CD8-positive, alpha-beta memory T cell (primary cell): ENCODE results near the gene SULT2B1. TPM values are rescaled to one million over a fixed set of nuclear protein-coding genes. Genes with fewer than 3 reads are reported as not detected.

ENCODE experiments used
- CTCF ChIA-PET: fragments of 350-600 bp; sonication (Branson Sonifier 250); formaldehyde crosslinking; loops from one replicate; lab custom pipeline; 2021; ENCODE audit warnings: antibody characterized with exemption; lab: Charles Lee
- POLR2A ChIA-PET: fragments of 350-600 bp; sonication (Branson Sonifier 250); formaldehyde crosslinking; loops from one replicate; lab custom pipeline; 2021; ENCODE audit warnings: antibody characterized with exemption; lab: Charles Lee
- DNase-seq, 5 donors: peaks; one replicate each; pipeline versions ENCODE4 v3.0.0 to v3.0.0-alpha.2; 2020 to 2022; ENCODE audit warnings: mixed read lengths in 1 of 5
- H3K27ac ChIP-seq: one replicate; pipeline ENCODE4 v1.7.0; 2013; ENCODE audit warnings: low read depth, mild to moderate bottlenecking, low read length, moderate library complexity
- H3K27me3 ChIP-seq: 2 replicates; pipeline ENCODE4 v1.7.0; 2013; ENCODE audit warnings: low read length, mild to moderate bottlenecking; ENCODE audit not compliant: insufficient read depth, poor library complexity, severe bottlenecking
- H3K36me3 ChIP-seq: 2 replicates; pipeline ENCODE4 v1.7.0; 2013; ENCODE audit warnings: mild to moderate bottlenecking, low read length, moderate library complexity; ENCODE audit not compliant: insufficient read depth
- H3K4me1 ChIP-seq: 2 replicates; pipeline ENCODE4 v1.7.0; 2013; ENCODE audit warnings: mild to moderate bottlenecking, low read length, moderate library complexity; ENCODE audit not compliant: insufficient read depth
- H3K4me3 ChIP-seq: 2 replicates; pipeline ENCODE4 v1.7.0; 2013; ENCODE audit warnings: mild to moderate bottlenecking, low read length
- H3K9me3 ChIP-seq: 2 replicates; pipeline ENCODE4 v1.7.0; 2013; ENCODE audit warnings: mild to moderate bottlenecking, low read length
- H3K27ac Mint-ChIP-seq, 8 donors: one replicate each; pipeline ENCODE4 v1.8.0; 2020 to 2021; ENCODE audit warnings: mixed read lengths in 8 of 8, mild to moderate bottlenecking in 6 of 8, inconsistent platforms in 3 of 8, moderate library complexity in 3 of 8
- H3K27me3 Mint-ChIP-seq, 2 donors: one replicate each; pipeline ENCODE4 v1.8.0; 2020 to 2021; ENCODE audit warnings: mixed read lengths in 2 of 2, mild to moderate bottlenecking in 1 of 2, moderate library complexity in 1 of 2
- H3K36me3 Mint-ChIP-seq, 3 donors: one replicate each; pipeline ENCODE4 v1.8.0; 2020 to 2021; ENCODE audit warnings: mixed read lengths in 3 of 3, inconsistent platforms in 1 of 3, mild to moderate bottlenecking in 1 of 3
- H3K4me1 Mint-ChIP-seq, 3 donors: one replicate each; pipeline ENCODE4 v1.8.0; 2020 to 2021; ENCODE audit warnings: mixed read lengths in 3 of 3, inconsistent platforms in 1 of 3, mild to moderate bottlenecking in 1 of 3
- H3K4me3 Mint-ChIP-seq, 7 donors: one replicate each; pipeline ENCODE4 v1.8.0; 2020 to 2021; ENCODE audit warnings: mixed read lengths in 7 of 7, mild to moderate bottlenecking in 6 of 7, moderate library complexity in 4 of 7, inconsistent platforms in 2 of 7
- H3K9me3 Mint-ChIP-seq, 5 donors: one replicate each; pipeline ENCODE4 v1.8.0; 2020 to 2022; ENCODE audit warnings: mixed read lengths in 5 of 5, mild to moderate bottlenecking in 3 of 5, moderate library complexity in 2 of 5, inconsistent platforms in 1 of 5
- polyA plus RNA-seq: library from polyadenylated mRNA; unstranded; fragments of 300-500 nt; fragmentation: Illumina TruSeq; gene quantifications from one replicate; pipeline ENCODE4 v1.2.3, GENCODE V29; 2021
- total RNA-seq, 2 experiments: library from RNA; stranded (reverse); gene quantifications; one replicate each; pipeline ENCODE4 v1.2.3, GENCODE V29; 2021

The SULT2B1 gene
- total and polyA plus RNA-seq, 3 experiments from 2014 or later = not detected

GRCh38 chr19:48633148-48634035 is 81.4 kb downstream of the SULT2B1 start:
- H3K36me3 ChIP-seq = peaks cover 30% of the 10 kb centered on the region
- no peaks in the 10 kb centered on the region for H3K27me3 Mint-ChIP-seq
- H3K27ac Mint-ChIP-seq = peak overlapping the region in 7 of 8 donors; percentile 81 to 96 (median 90)
- H3K9me3 ChIP-seq = no peaks in the 10 kb centered on the region
- H3K27me3 ChIP-seq = no peaks in the 10 kb centered on the region
- peak overlapping the region; percentile 55 for H3K4me3 ChIP-seq
- H3K36me3 Mint-ChIP-seq = peaks cover 0 to 61% (median 0%) of the 10 kb centered on the region in 3 donors
- H3K27ac ChIP-seq = peak overlapping the region; percentile 66
- ChIA-PET POLR2A (interaction anchor here (0.5 to 2.8 kb wide), 5 partner anchors 10 to 342 kb away, joined by 3 to 17 read pairs (median 13); partner anchors contain the start of genes CA11, RPL18 and SPHK2), CTCF (interaction anchor here (1.0 to 2.7 kb wide), 7 partner anchors 9 to 144 kb away, joined by 3 to 10 read pairs (median 4); partner anchors contain the start of genes CA11 and SPHK2)
- peaks cover 22 to 56% (median 27%) of the 10 kb centered on the region in 3 donors for H3K4me1 Mint-ChIP-seq
- H3K9me3 Mint-ChIP-seq = peaks cover 0 to 2% (median 0%) of the 10 kb centered on the region in 5 donors
- DNase-seq = no peak
- H3K4me1 ChIP-seq = peaks cover 32% of the 10 kb centered on the region
- H3K4me3 Mint-ChIP-seq = peak overlapping the region in 3 of 7 donors; percentile 26 to 82 (median 82)

GRCh38 chr19:48634036-48634342 is 82.0 kb downstream of the SULT2B1 start:
- Mint-ChIP-seq H3K4me3 (peak overlapping the region; percentile 76 to 93 (median 83)), H3K9me3 (peaks cover 0 to 2% (median 0%) of the 10 kb centered on the region in 5 donors)
- H3K4me3 ChIP-seq = peak overlapping the region; percentile 55

GRCh38 chr19:48634424-48635262 is 82.7 kb downstream of the SULT2B1 start:
- Histone ChIP-seq H3K4me1 (peaks cover 45% of the 10 kb centered on the region), H3K4me3 (peak overlapping the region; percentile 55), H3K9me3 (no peaks in the 10 kb centered on the region), H3K27ac (peak overlapping the region; percentile 66), H3K27me3 (no peaks in the 10 kb centered on the region), H3K36me3 (peaks cover 28% of the 10 kb centered on the region)
- Mint-ChIP-seq H3K27ac (peak overlapping the region; percentile 88 to 97 (median 93)), H3K4me1 (peaks cover 31 to 64% (median 36%) of the 10 kb centered on the region in 3 donors), H3K36me3 (peaks cover 0 to 55% (median 0%) of the 10 kb centered on the region in 3 donors), H3K9me3 (peaks cover 0 to 2% (median 0%) of the 10 kb centered on the region in 5 donors), H3K4me3 (peak overlapping the region; percentile 76 to 93 (median 83)), H3K27me3 (peaks cover 0 to 2% of the 10 kb centered on the region in 2 donors)
- DNase-seq = peak; percentile 82 to 92 (median 86)
- POLR2A ChIA-PET = interaction anchor here (0.5 to 2.8 kb wide), 5 partner anchors 11 to 343 kb away, joined by 3 to 17 read pairs (median 13); partner anchors contain the start of genes CA11, RPL18 and SPHK2
- CTCF ChIA-PET = interaction anchor here (1.1 to 2.7 kb wide), 5 partner anchors 11 to 145 kb away, joined by 3 to 10 read pairs (median 4); partner anchors contain the start of genes CA11 and SPHK2

More at GRCh38 chr19:48634036-48634342, 82.0 kb downstream of the SULT2B1 start:
- peak overlapping the region; percentile 88 to 97 (median 92) for H3K27ac Mint-ChIP-seq
- Histone ChIP-seq H3K27ac (peak overlapping the region; percentile 66), H3K9me3 (no peaks in the 10 kb centered on the region), H3K4me1 (peaks cover 38% of the 10 kb centered on the region), H3K36me3 (peaks cover 30% of the 10 kb centered on the region), H3K27me3 (no peaks in the 10 kb centered on the region)
- POLR2A ChIA-PET = interaction anchor here (0.5 to 2.8 kb wide), 5 partner anchors 11 to 342 kb away, joined by 3 to 17 read pairs (median 13); partner anchors contain the start of genes CA11, RPL18 and SPHK2
- no peak for DNase-seq
- CTCF ChIA-PET = interaction anchor here (1.1 to 2.7 kb wide), 5 partner anchors 10 to 144 kb away, joined by 3 to 10 read pairs (median 4); partner anchors contain the start of genes CA11 and SPHK2
- peaks cover 0 to 57% (median 0%) of the 10 kb centered on the region in 3 donors for H3K36me3 Mint-ChIP-seq
- no peaks in the 10 kb centered on the region for H3K27me3 Mint-ChIP-seq
- H3K4me1 Mint-ChIP-seq = peaks cover 27 to 58% (median 31%) of the 10 kb centered on the region in 3 donors

- H3K27me3 ChIP-seq = no peaks in the 10 kb centered on the region
- POLR2A ChIA-PET = interaction anchor here (2.7 to 2.8 kb wide), 2 partner anchors 10 to 16 kb away, joined by 13 to 23 read pairs; partner anchors contain the start of genes CA11, RPL18 and SPHK2
- Mint-ChIP-seq H3K36me3 (peaks cover 0 to 48% (median 0%) of the 10 kb centered on the region in 3 donors), H3K27ac (peak overlapping the region; percentile 89 to 98 (median 94)), H3K27me3 (peaks cover 0 to 2% of the 10 kb centered on the region in 2 donors), H3K4me1 (peaks cover 35 to 66% (median 40%) of the 10 kb centered on the region in 3 donors), H3K4me3 (peak overlapping the region; percentile 86 to 100 (median 98)), H3K9me3 (peaks cover 0 to 2% (median 0%) of the 10 kb centered on the region in 5 donors)
- DNase-seq = peak; percentile 64 to 81 (median 67)
- H3K4me1 ChIP-seq = peaks cover 45% of the 10 kb centered on the region
- H3K9me3 ChIP-seq = no peaks in the 10 kb centered on the region
- CTCF ChIA-PET = interaction anchor here (1.5 to 2.7 kb wide), 2 partner anchors 12 to 146 kb away, joined by 3 to 9 read pairs; no protein-coding TSS in a partner anchor
- peak overlapping the region; percentile 97 for H3K4me3 ChIP-seq
- peaks cover 24% of the 10 kb centered on the region for H3K36me3 ChIP-seq
- H3K27ac ChIP-seq = peak overlapping the region; percentile 97
Observed at GRCh38 chr19:48635263-48635965, 83.4 kb downstream of the SULT2B1 start.

GRCh38 chr19:48635966-48636858 is 84.2 kb downstream of the SULT2B1 start:
- Mint-ChIP-seq H3K4me3 (peak overlapping the region; percentile 84 to 100 (median 98)), H3K27ac (peak overlapping the region; percentile 83 to 98 (median 94)), H3K27me3 (peaks cover 0 to 2% of the 10 kb centered on the region in 2 donors), H3K36me3 (peaks cover 0 to 40% (median 0%) of the 10 kb centered on the region in 3 donors), H3K9me3 (peaks cover 0 to 2% (median 0%) of the 10 kb centered on the region in 5 donors), H3K4me1 (peaks cover 35 to 68% (median 40%) of the 10 kb centered on the region in 3 donors)
- CTCF ChIA-PET = interaction anchor here (2.3 kb wide), 1 partner anchor 10 kb away, joined by 14 read pairs; the partner anchor contains the start of gene CA11
- Histone ChIP-seq H3K27me3 (no peaks in the 10 kb centered on the region), H3K27ac (peak overlapping the region; percentile 97), H3K9me3 (no peaks in the 10 kb centered on the region), H3K4me1 (peaks cover 45% of the 10 kb centered on the region), H3K36me3 (peaks cover 19% of the 10 kb centered on the region), H3K4me3 (peak overlapping the region; percentile 97)
- peak in 3 of 5 donors; percentile 28 to 62 (median 45) for DNase-seq
- POLR2A ChIA-PET = interaction anchor here (0.5 to 2.7 kb wide), 3 partner anchors 10 to 17 kb away, joined by 4 to 23 read pairs (median 15); partner anchors contain the start of genes CA11, RPL18 and SPHK2
